ENCODE results near the gene NPIPB2. TPM values are rescaled to one million over a fixed set of nuclear protein-coding genes. Genes with fewer than 3 reads are reported as not detected.
"Not testable (repeated sequence)": the region's sequence is repeated elsewhere in the genome, so short reads cannot be mapped to it uniquely, and the experiment has no call there.

NPIPB2 gene
- total and polyA plus RNA-seq, 10 of the 15 experiments (the other 5 are each of a cell fraction or from before 2014, with no cell fraction given), result 1.9 to 29.3 (median 10.8) TPM

GRCh38 chr16:11946433-11946832 lies 4.6 kb upstream of the NPIPB2 start (continued):
- no peak for TF ChIP-seq ZNF687 (IDR thresholded peaks at IDR 0.05)

GRCh38 chr16:11927350-11927749 lies 14.5 kb downstream of the NPIPB2 start:
- H3K79me2 ChIP-seq (ENCODE audit: control insufficient read depth, insufficient read depth, low read length); H4K20me1 ChIP-seq (ENCODE audit: control insufficient read depth, insufficient read depth); in situ Hi-C loops (cut with MboI); H2AFZ ChIP-seq (ENCODE audit: control insufficient read depth, low read depth, low read length); H3K9ac ChIP-seq (ENCODE audit: control insufficient read depth, insufficient read depth, low read length); intact Hi-C loops (cut with micrococcal nuclease; ENCODE audit: unreplicated experiment); DNase-seq (ENCODE audit: low read depth, low spot score); POLR2A ChIA-PET; H3K27me3 ChIP-seq (replicated peaks in 1 of 2; ENCODE audit: control insufficient read depth in 2 of 2, insufficient read depth in 2 of 2, low read length in 1 of 2); H3K4me1 ChIP-seq (ENCODE audit: control insufficient read depth, insufficient read depth, low read length); RAD21 ChIA-PET (ENCODE audit: unreplicated experiment); H3K36me3 ChIP-seq (ENCODE audit: control insufficient read depth in 2 of 2, insufficient read depth in 2 of 2, low read length in 1 of 2); ATAC-seq; H3K4me2 ChIP-seq (ENCODE audit: control insufficient read depth, insufficient read depth); FAIRE-seq; BruUV-seq (replicated peaks); SMC1A ChIA-PET (ENCODE audit: uncharacterized antibody, unreplicated experiment); H3K9me3 ChIP-seq (replicated peaks; ENCODE audit: control insufficient read depth, insufficient read depth, low read length); H3K27ac ChIP-seq (ENCODE audit: control insufficient read depth, insufficient read depth); H3K4me3 ChIP-seq: not testable (repeated sequence)
- 57% methylated on average over 13 of the region's 13 CpGs for WGBS (ENCODE audit: insufficient coverage, insufficient replicate concordance, low lambda C conversion rate, missing lambda C conversion rate)
- CTCF ChIA-PET, result interaction anchor here (0.7 kb wide), 1 partner anchor 168 kb away, joined by 5 read pairs; no protein-coding TSS in a partner anchor

- H3K79me2 ChIP-seq (ENCODE audit: control insufficient read depth, insufficient read depth, low read length); H3K9me3 ChIP-seq (replicated peaks; ENCODE audit: control insufficient read depth, insufficient read depth, low read length); H3K27me3 ChIP-seq (replicated peaks in 1 of 2; ENCODE audit: control insufficient read depth in 2 of 2, insufficient read depth in 2 of 2, low read length in 1 of 2); H3K4me3 ChIP-seq; H4K20me1 ChIP-seq (ENCODE audit: control insufficient read depth, insufficient read depth); CTCF ChIA-PET; in situ Hi-C loops (cut with MboI); DNase-seq (ENCODE audit: low read depth, low spot score); ATAC-seq; H2AFZ ChIP-seq (ENCODE audit: control insufficient read depth, low read depth, low read length); BruUV-seq (replicated peaks); RAD21 ChIA-PET (ENCODE audit: unreplicated experiment); H3K4me2 ChIP-seq (ENCODE audit: control insufficient read depth, insufficient read depth); intact Hi-C loops (cut with micrococcal nuclease; ENCODE audit: unreplicated experiment); H3K36me3 ChIP-seq (ENCODE audit: control insufficient read depth in 2 of 2, insufficient read depth in 2 of 2, low read length in 1 of 2); H3K9ac ChIP-seq (ENCODE audit: control insufficient read depth, insufficient read depth, low read length); H3K27ac ChIP-seq (ENCODE audit: control insufficient read depth, insufficient read depth); FAIRE-seq; H3K4me1 ChIP-seq (ENCODE audit: control insufficient read depth, insufficient read depth, low read length): not testable (repeated sequence)
- 67% methylated on average over 10 of the region's 10 CpGs for WGBS (ENCODE audit: insufficient coverage, insufficient replicate concordance, low lambda C conversion rate, missing lambda C conversion rate)
- SMC1A ChIA-PET (ENCODE audit: uncharacterized antibody, unreplicated experiment), result interaction anchor here (0.9 kb wide), 1 partner anchor 54 kb away, joined by 3 read pairs; no protein-coding TSS in a partner anchor
- POLR2A ChIA-PET, result interaction anchor here (0.6 kb wide), 1 partner anchor 53 kb away, joined by 4 read pairs; no protein-coding TSS in a partner anchor
Measured at GRCh38 chr16:11924046-11924445, 17.8 kb downstream of the NPIPB2 start.

Measured in GM12878 (cell line).